ENCODE data around the gene LIMK2.
"Not testable (repeated sequence)": the region's sequence is repeated elsewhere in the genome, so short reads cannot be mapped to it uniquely, and the experiment has no call there.

Gene LIMK2

DNA sequence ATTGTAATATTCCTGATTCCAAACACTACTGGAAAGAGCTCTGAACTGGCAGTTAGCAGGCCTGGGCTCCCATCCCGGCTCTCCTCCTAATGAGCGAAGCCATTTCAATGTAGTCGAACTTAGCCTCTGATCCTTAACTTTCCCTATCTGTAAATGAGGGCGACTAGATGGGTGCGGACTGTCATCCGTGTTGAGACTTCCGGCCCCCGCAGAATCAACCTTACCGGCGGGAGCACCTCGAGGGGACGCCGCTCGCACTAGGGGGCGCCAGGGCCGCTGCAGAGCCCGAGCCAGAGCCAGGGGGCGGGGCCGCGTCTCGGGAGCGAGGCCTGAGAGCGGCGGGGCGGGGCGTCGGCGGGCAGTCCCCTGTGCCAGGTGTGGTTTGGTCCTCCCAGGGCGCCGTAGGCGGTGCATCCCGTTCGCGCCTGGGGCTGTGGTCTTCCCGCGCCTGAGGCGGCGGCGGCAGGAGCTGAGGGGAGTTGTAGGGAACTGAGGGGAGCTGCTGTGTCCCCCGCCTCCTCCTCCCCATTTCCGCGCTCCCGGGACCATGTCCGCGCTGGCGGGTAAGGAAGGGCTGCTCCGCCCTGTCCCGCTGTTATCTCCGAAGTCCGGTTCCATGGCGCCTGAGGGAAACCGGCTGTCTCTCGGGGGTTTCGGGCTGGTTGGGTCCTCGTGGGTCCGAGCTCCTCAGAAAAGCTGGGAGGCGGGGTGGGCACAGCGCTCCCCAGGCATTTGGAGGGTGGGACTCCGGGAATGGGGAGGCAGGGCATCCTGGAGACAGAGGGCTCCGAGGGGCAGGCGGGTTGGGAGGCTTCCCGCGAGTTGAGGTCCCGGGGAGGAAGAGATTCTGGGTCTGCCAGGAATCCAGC, at the start of gene LIMK2:
TSS of gene LIMK2 (plus strand) at position 437 of the 869 bp plus-strand sequence. CDS start at position 548, 111 bp downstream.
- peak; percentile 92 to 99 for DNase-seq (ENCODE audit: low read depth in 2 of 2)

DNA sequence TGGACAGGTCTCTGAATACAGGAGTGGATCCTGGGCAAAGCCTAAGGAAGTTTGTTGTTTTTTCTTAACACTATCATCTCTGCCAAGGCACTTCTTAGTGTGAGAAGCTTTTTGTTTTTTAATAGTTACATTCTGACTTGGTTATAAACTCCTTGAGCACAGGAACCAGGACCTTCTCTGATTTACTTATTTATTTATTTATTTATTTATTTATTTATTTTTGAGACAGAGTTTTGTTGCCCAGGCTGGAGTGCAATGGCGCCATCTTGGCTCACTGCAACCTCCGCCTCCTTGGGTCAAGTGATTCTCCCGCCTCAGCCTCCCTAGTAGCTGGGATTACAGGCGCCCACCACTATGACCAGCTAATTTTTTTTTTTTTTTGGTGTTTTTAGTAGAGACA, 41.1 kb upstream of the LIMK2 start:
- no peak for DNase-seq (ENCODE audit: low read depth in 2 of 2)

DNA sequence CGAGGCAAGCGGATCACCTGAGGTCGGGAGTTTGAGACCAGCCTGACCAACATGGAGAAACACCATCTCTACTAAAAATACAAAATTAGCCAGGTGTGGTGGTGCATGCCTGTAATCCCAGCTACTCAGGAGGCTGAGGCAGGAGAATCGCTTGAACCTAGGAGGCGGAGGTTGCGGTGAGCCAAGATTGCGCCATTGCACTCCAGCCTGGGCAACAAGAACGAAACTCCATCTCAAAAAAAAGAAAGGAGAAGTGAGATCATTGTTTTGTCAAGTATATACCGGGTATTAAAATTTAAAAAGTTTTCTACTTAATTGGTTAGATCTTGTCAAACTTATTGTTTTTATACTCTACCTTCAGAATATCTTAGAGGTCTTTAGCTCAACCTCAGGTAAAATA, 40.4 kb upstream of the LIMK2 start:
- DNase-seq (ENCODE audit: low read depth in 2 of 2), result not testable (repeated sequence)

DNA sequence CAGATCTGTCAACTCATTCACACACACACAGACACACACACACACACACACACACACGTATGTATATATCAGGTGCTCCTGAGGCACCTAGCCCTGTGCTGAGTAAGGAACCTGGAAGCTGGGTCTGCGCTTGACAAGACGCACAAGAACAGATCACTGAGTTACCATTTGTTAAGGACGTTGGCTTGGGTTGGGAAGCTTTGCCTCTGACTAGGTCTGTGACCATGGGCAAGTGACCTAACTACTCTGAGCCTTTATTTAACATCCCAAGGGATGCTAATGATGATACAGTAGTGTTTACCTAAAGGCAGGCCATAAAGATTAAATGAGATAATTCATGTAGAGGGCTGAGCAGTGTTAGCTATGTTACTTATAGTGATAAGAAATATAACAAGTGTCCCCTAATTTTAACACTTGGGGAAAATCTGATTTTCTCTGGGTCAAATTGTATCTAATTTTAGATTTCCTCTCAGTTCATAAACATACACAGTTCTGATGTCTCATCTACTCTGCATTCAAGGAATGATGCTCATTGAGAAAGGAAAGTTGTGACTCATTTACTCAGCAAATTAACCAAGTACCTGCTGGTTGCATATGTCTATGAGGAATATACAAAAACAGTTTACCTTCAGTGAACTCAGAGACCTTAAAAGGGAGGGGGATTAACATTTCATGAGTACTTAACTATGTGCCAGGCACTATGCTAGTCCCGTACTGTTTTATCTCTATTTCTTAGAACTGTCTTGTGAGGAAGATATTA, 38.5 kb upstream of the LIMK2 start:
- DNase-seq (ENCODE audit: low read depth in 2 of 2), result no peak

DNA sequence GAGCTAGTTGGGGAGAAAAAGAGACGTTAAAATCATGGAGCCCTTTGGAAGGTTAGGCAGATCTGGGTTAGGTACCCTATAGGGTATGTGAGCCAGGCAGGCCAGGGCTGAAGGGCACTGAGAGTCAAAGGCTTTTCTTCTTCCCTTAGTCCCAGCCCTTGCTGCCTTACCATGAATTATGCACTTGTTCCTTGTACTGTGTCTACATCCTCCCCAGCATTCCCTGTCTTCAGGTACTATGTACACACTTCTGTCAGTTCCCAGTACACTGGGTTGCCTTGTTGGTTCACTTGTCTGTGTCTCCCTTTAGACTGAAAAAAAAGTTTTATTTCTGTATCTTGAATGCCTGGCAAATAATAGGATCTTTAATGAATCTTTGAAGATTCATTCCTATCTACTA, 35.2 kb upstream of the LIMK2 start:
- DNase-seq (ENCODE audit: low read depth in 2 of 2), result no peak

GRCh38 chr22:31177420-31178162, 34.5 kb upstream of the LIMK2 start:
- DNase-seq (ENCODE audit: low read depth in 2 of 2), result no peak

- no peak for DNase-seq (ENCODE audit: low read depth in 2 of 2)
Observed at GRCh38 chr22:31178859-31179258, 33.2 kb upstream of the LIMK2 start.

- no peak for DNase-seq (ENCODE audit: low read depth in 2 of 2)
Observed at GRCh38 chr22:31179345-31179744, 32.8 kb upstream of the LIMK2 start.

GRCh38 chr22:31184015-31184414, 28.1 kb upstream of the LIMK2 start:
- DNase-seq (ENCODE audit: low read depth in 2 of 2), result no peak

GRCh38 chr22:31185056-31185455, 27.0 kb upstream of the LIMK2 start:
- no peak for DNase-seq (ENCODE audit: low read depth in 2 of 2)

GRCh38 chr22:31187627-31188026, 24.5 kb upstream of the LIMK2 start:
- DNase-seq (ENCODE audit: low read depth in 2 of 2), result no peak

GRCh38 chr22:31192513-31192912, 19.6 kb upstream of the LIMK2 start:
- no peak for DNase-seq (ENCODE audit: low read depth in 2 of 2)

DNA sequence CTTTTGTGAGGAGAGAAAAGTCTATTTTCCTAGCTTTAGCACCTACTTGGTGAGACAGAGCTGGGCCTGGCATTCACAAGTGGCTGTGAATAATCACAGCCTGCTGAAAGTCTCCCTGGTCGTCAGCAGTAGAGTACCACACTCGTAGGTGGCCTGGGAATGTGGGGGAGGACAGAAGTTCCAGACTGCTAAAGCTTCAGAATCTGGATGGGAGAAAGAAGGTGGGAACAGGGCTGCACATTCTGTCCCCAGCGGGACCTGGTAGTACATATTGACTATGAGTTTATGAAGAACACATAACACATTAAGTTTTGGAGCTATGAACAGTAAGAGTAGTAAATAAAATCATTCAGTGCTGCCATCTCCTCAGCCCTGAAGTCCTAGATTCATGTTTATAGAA, 19.0 kb upstream of the LIMK2 start:
- no peak for DNase-seq (ENCODE audit: low read depth in 2 of 2)

- not testable (repeated sequence) for DNase-seq (ENCODE audit: low read depth in 2 of 2)
Observed at GRCh38 chr22:31194681-31195080, 17.4 kb upstream of the LIMK2 start.

DNA sequence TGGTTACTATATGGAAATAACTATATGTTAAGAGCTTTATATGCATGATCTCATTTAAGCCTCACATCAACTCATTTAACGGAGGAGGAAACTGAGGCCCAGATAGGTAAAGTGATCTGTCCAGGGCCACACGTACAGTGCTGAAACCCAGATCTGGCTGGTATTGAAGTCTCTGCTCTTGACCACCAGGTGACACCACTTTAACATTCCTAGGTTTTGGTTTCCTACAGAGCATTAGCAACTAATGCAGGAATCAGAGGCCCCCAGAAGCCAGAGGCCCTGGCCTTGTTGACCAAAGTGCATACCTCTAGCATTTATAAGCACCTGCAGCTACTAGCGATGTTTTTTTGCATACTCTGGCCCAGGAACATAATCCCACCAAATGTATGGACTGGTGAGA, 12.9 kb upstream of the LIMK2 start:
- DNase-seq (ENCODE audit: low read depth in 2 of 2), result no peak

DNA sequence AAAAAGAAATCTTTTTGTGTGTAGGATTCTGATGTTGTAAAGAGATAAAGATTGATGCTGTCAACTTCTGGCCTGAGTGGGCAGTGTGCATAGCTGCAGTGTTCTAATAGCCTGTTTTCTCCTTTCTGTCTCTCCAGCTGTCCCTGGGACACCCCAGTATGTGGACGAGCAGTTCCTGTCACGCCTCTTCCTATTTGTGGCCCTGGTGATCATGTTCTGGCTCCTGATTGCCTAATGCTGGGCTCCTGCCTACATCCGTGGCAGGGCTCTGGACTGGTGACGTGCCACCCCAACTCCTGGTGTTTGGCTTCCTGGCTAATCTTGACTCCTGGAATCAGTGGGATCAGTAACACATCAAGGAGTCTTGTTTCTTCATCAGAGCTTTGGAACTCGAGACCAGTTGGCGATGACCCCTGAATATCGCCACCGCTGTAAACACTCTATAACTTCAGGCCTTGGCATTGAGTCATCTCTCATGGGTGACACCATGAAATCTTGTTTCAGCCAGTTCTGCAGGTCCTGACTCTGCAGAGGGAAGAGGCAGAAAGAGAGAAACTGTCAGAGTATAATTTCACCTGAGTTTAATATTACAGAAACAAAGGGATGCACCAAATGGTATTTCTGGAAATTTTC, 7.6 kb upstream of the LIMK2 start:
- not testable (repeated sequence) for DNase-seq (ENCODE audit: low read depth in 2 of 2)

GRCh38 chr22:31205059-31205458, 7.0 kb upstream of the LIMK2 start:
- DNase-seq (ENCODE audit: low read depth in 2 of 2), result not testable (repeated sequence)

DNA sequence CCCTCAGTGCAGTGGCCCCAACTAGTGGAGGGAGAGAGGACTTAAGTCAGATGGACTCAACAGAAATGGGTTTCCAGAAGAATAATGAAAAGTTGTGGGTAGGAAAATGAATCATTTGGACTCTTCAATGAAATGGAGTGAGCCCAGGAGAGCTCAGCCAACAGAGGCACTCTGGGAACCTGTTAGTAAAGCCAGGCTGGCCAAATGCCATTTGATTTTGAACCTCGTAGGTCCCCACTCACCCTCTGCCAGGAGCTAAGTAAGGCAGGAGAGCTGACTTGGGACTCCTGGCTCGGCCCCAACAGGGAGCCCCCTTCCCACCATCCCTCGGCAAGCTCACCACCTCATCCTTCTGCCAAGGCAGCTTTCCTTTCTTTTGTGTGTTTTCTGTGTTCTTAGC, 5.6 kb upstream of the LIMK2 start:
- not testable (repeated sequence) for DNase-seq (ENCODE audit: low read depth in 2 of 2)

DNA sequence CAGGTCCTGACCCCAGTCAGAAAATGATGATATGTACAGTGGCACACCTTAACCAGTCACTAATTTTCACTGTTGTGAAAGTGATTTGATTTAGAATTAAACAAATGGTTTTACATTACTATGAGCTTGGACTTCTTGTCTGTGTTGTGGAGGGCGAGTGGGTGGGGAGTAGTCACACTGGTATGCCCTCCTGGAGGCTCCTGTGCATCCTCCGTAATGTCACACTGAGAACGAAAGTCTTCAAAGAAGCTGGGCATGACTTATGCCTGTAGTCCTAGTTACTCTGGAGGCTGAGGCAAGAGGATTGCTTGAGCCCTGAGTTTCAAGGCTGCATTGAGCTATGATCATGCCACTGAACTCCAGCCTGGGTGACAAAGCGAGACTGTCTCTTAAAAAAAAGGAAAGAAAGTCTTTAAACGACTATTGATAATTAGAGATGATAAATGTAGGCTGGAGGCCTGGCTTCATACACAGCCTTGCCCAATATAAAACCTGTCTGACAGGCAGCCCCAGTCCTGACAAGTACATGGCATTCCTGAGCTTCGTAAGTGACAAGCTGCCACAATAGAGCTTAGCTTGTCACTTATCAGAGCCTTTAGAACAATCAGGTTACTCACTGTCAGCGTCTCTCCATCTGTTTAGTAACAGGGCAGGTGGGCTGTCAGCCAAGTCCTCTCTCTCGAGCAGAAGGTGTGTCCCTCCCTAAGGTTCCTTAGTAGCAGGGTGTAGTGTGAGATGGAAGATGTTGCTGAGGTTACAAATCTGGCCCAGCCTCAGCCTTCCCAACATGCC, 5.0 kb upstream of the LIMK2 start:
- peak; percentile 11 to 22 for DNase-seq (ENCODE audit: low read depth in 2 of 2)

- no peak for DNase-seq (ENCODE audit: low read depth in 2 of 2)
Observed at GRCh38 chr22:31210556-31211421, 1.3 kb upstream of the LIMK2 start.
